ENCODE measurements around the gene MPC1. TPM values are rescaled to one million over a fixed set of nuclear protein-coding genes. Genes with fewer than 3 reads are reported as not detected.
A peak's percentile ranks its signal among the peaks of the same experiment; 100 is the strongest.
"Not testable (repeated sequence)": the region's sequence is repeated elsewhere in the genome, so short reads cannot be mapped to it uniquely, and the experiment has no call there.

Gene MPC1
- total and polyA plus RNA-seq, 9 donors = 64.7 to 98.0 (median 71.2) TPM

GRCh38 chr6:166394036-166394892 is 11.5 kb upstream of the MPC1 start:
- WGBS (ENCODE audit: insufficient coverage) = 49% methylated on average over 5 of the region's 10 CpGs
- Histone ChIP-seq H3K4me1 (ENCODE audit: control insufficient read depth, insufficient read depth, low read length) (peaks cover 8% of the 10 kb centered on the region), H3K9me3 (replicated peaks; ENCODE audit: control insufficient read depth, low read depth, low read length) (no peaks in the 10 kb centered on the region), H3K36me3 (ENCODE audit: control insufficient read depth, insufficient read depth, low read length) (no peaks in the 10 kb centered on the region), H3K27ac (ENCODE audit: low read length) (peak overlapping the region; percentile 67), H3K4me3 (ENCODE audit: low read length) (no peak overlapping the region), H3K27me3 (ENCODE audit: control insufficient read depth, insufficient read depth, low read length) (peaks cover 4% of the 10 kb centered on the region)
- DNase-seq = peak; percentile 71

- Histone ChIP-seq H3K36me3 (ENCODE audit: control insufficient read depth, insufficient read depth, low read length) (no peaks in the 10 kb centered on the region), H3K4me1 (ENCODE audit: control insufficient read depth, insufficient read depth, low read length) (peaks cover 8% of the 10 kb centered on the region), H3K4me3 (ENCODE audit: low read length) (no peak overlapping the region), H3K9me3 (replicated peaks; ENCODE audit: control insufficient read depth, low read depth, low read length) (no peaks in the 10 kb centered on the region), H3K27ac (ENCODE audit: low read length) (no peak overlapping the region), H3K27me3 (ENCODE audit: control insufficient read depth, insufficient read depth, low read length) (peaks cover 4% of the 10 kb centered on the region)
- 62% methylated on average over 27 of the region's 27 CpGs for WGBS (ENCODE audit: insufficient coverage)
- DNase-seq = no peak
Measured at GRCh38 chr6:166393535-166393823, 10.7 kb upstream of the MPC1 start.

GRCh38 chr6:166392755-166393534 is 10.2 kb upstream of the MPC1 start:
- not testable (repeated sequence) for H3K27me3 ChIP-seq (ENCODE audit: control insufficient read depth, insufficient read depth, low read length); H3K36me3 ChIP-seq (ENCODE audit: control insufficient read depth, insufficient read depth, low read length); DNase-seq; H3K9me3 ChIP-seq (replicated peaks; ENCODE audit: control insufficient read depth, low read depth, low read length); H3K4me1 ChIP-seq (ENCODE audit: control insufficient read depth, insufficient read depth, low read length); H3K4me3 ChIP-seq (ENCODE audit: low read length); H3K27ac ChIP-seq (ENCODE audit: low read length)
- 56% methylated on average over 24 of the region's 30 CpGs for WGBS (ENCODE audit: insufficient coverage)

- H3K4me1 ChIP-seq (ENCODE audit: control insufficient read depth, insufficient read depth, low read length) = peaks cover 2% of the 10 kb centered on the region
- H3K4me3 ChIP-seq (ENCODE audit: low read length) = no peak overlapping the region
- H3K36me3 ChIP-seq (ENCODE audit: control insufficient read depth, insufficient read depth, low read length) = no peaks in the 10 kb centered on the region
- no peaks in the 10 kb centered on the region for H3K9me3 ChIP-seq (replicated peaks; ENCODE audit: control insufficient read depth, low read depth, low read length)
- WGBS (ENCODE audit: insufficient coverage) = no CpG with 5 or more reads among the region's 3 CpGs
- no peaks in the 10 kb centered on the region for H3K27me3 ChIP-seq (ENCODE audit: control insufficient read depth, insufficient read depth, low read length)
- no peak for DNase-seq
- no peak overlapping the region for H3K27ac ChIP-seq (ENCODE audit: low read length)
Measured at GRCh38 chr6:166389119-166389518, 6.4 kb upstream of the MPC1 start.

GRCh38 chr6:166388290-166389004 is 5.7 kb upstream of the MPC1 start:
- Histone ChIP-seq H3K27me3 (ENCODE audit: control insufficient read depth, insufficient read depth, low read length) (no peaks in the 10 kb centered on the region), H3K4me1 (ENCODE audit: control insufficient read depth, insufficient read depth, low read length) (no peaks in the 10 kb centered on the region)

GRCh38 chr6:166387642-166388289 is 5.0 kb upstream of the MPC1 start:
- H3K27ac ChIP-seq (ENCODE audit: low read length) = no peak overlapping the region
- H3K4me3 ChIP-seq (ENCODE audit: low read length) = no peak overlapping the region
- no peaks in the 10 kb centered on the region for H3K36me3 ChIP-seq (ENCODE audit: control insufficient read depth, insufficient read depth, low read length)
- DNase-seq = no peak
- whole genome bisulfite sequencing (ENCODE audit: insufficient coverage) = no CpG with 5 or more reads among the region's 5 CpGs
- H3K4me1 ChIP-seq (ENCODE audit: control insufficient read depth, insufficient read depth, low read length) = no peaks in the 10 kb centered on the region
- no peaks in the 10 kb centered on the region for H3K9me3 ChIP-seq (replicated peaks; ENCODE audit: control insufficient read depth, low read depth, low read length)
- no peaks in the 10 kb centered on the region for H3K27me3 ChIP-seq (ENCODE audit: control insufficient read depth, insufficient read depth, low read length)

More at GRCh38 chr6:166388290-166389004, 5.7 kb upstream of the MPC1 start:
- no peak overlapping the region for H3K4me3 ChIP-seq (ENCODE audit: low read length)
- no peak overlapping the region for H3K27ac ChIP-seq (ENCODE audit: low read length)
- DNase-seq = no peak
- H3K36me3 ChIP-seq (ENCODE audit: control insufficient read depth, insufficient read depth, low read length) = no peaks in the 10 kb centered on the region
- 79% methylated on average over 6 of the region's 13 CpGs for WGBS (ENCODE audit: insufficient coverage)
- H3K9me3 ChIP-seq (replicated peaks; ENCODE audit: control insufficient read depth, low read depth, low read length) = no peaks in the 10 kb centered on the region

GRCh38 chr6:166387098-166387497 is 4.4 kb upstream of the MPC1 start:
- H3K9me3 ChIP-seq (replicated peaks; ENCODE audit: control insufficient read depth, low read depth, low read length); H3K36me3 ChIP-seq (ENCODE audit: control insufficient read depth, insufficient read depth, low read length); H3K4me1 ChIP-seq (ENCODE audit: control insufficient read depth, insufficient read depth, low read length); DNase-seq; H3K27ac ChIP-seq (ENCODE audit: low read length); H3K4me3 ChIP-seq (ENCODE audit: low read length); H3K27me3 ChIP-seq (ENCODE audit: control insufficient read depth, insufficient read depth, low read length): not testable (repeated sequence)
- 94% methylated on average over 5 of the region's 9 CpGs for WGBS (ENCODE audit: insufficient coverage)

- no peaks in the 10 kb centered on the region for H3K36me3 ChIP-seq (ENCODE audit: control insufficient read depth, insufficient read depth, low read length)
- no peak overlapping the region for H3K27ac ChIP-seq (ENCODE audit: low read length)
- H3K27me3 ChIP-seq (ENCODE audit: control insufficient read depth, insufficient read depth, low read length) = no peaks in the 10 kb centered on the region
- 92% methylated on average over 9 of the region's 9 CpGs for WGBS (ENCODE audit: insufficient coverage)
- no peak for DNase-seq
- no peak overlapping the region for H3K4me3 ChIP-seq (ENCODE audit: low read length)
- H3K4me1 ChIP-seq (ENCODE audit: control insufficient read depth, insufficient read depth, low read length) = no peaks in the 10 kb centered on the region
- no peaks in the 10 kb centered on the region for H3K9me3 ChIP-seq (replicated peaks; ENCODE audit: control insufficient read depth, low read depth, low read length)
Measured at GRCh38 chr6:166386111-166386510, 3.4 kb upstream of the MPC1 start.

- Histone ChIP-seq H3K4me3 (ENCODE audit: low read length) (peak overlapping the region; percentile 64), H3K27ac (ENCODE audit: low read length) (peak overlapping the region; percentile 95)
- not testable (repeated sequence) for H3K9me3 ChIP-seq (replicated peaks; ENCODE audit: control insufficient read depth, low read depth, low read length); H3K27me3 ChIP-seq (ENCODE audit: control insufficient read depth, insufficient read depth, low read length); H3K4me1 ChIP-seq (ENCODE audit: control insufficient read depth, insufficient read depth, low read length); DNase-seq; H3K36me3 ChIP-seq (ENCODE audit: control insufficient read depth, insufficient read depth, low read length)
- WGBS (ENCODE audit: insufficient coverage) = 0% methylated on average over 5 of the region's 22 CpGs
Measured at GRCh38 chr6:166383802-166384363, 1.1 kb upstream of the MPC1 start.
